MCF 10A (cell line): ENCODE measurements around the gene BRAT1. TPM values are rescaled to one million over a fixed set of nuclear protein-coding genes. Genes with fewer than 3 reads are reported as not detected.
A peak's percentile ranks its signal among the peaks of the same experiment; 100 is the strongest.

ENCODE experiments used
- BruUV-seq: library from RNA; stranded (reverse); fragments of 400-500 nt; replicated peaks from 2 replicates; lab custom pipeline; 2021; lab: Mats Ljungman, UMichigan
- CTCF ChIA-PET: fragments of 300-600 bp; sonication (Branson Sonifier 250); formaldehyde crosslinking; extraction: SDS; loops from one replicate; lab custom pipeline; 2021; ENCODE audit warnings: antibody characterized with exemption, inconsistent platforms; lab: Yijun Ruan, JAX
- POLR2A ChIA-PET: fragments of 300-600, 350-650 bp; sonication (Branson Sonifier 250); formaldehyde crosslinking; extraction: SDS; loops from one replicate; lab custom pipeline; 2020; ENCODE audit warnings: antibody characterized with exemption, inconsistent platforms; lab: Yijun Ruan, JAX
- DNase-seq: peaks from one replicate; pipeline ENCODE4 v3.0.0-alpha.2; 2018; ENCODE audit not compliant: unreplicated experiment
- H3K27ac Mint-ChIP-seq: one replicate; pipeline ENCODE4 v1.8.0; 2022; ENCODE audit warnings: mild to moderate bottlenecking, low read depth, mixed read lengths; ENCODE audit not compliant: unreplicated experiment
- H3K27me3 Mint-ChIP-seq: one replicate; pipeline ENCODE4 v1.8.0; 2022; ENCODE audit warnings: mixed read lengths; ENCODE audit not compliant: insufficient read depth, unreplicated experiment
- H3K36me3 Mint-ChIP-seq: one replicate; pipeline ENCODE4 v1.8.0; 2022; ENCODE audit warnings: mild to moderate bottlenecking, moderate library complexity, mixed read lengths; ENCODE audit not compliant: insufficient read depth, unreplicated experiment
- H3K4me1 Mint-ChIP-seq: one replicate; pipeline ENCODE4 v1.8.0; 2022; ENCODE audit warnings: mixed read lengths; ENCODE audit not compliant: insufficient read depth, unreplicated experiment
- H3K4me3 Mint-ChIP-seq: one replicate; pipeline ENCODE4 v1.8.0; 2022; ENCODE audit warnings: mild to moderate bottlenecking, moderate library complexity, mixed read lengths; ENCODE audit not compliant: unreplicated experiment
- H3K9me3 Mint-ChIP-seq: one replicate; pipeline ENCODE4 v1.8.0; 2022; ENCODE audit warnings: mixed read lengths; ENCODE audit not compliant: unreplicated experiment
- CTCF ChIP-seq: fragments of 200-600 bp; IDR thresholded peaks from one replicate; pipeline ENCODE4 v1.8.0; 2022; ENCODE audit warnings: antibody characterized with exemption, mild to moderate bottlenecking; ENCODE audit not compliant: unreplicated experiment
- intact Hi-C: fragments of 100-400 bp; cut with micrococcal nuclease; formaldehyde crosslinking; loops from 2 replicates; pipeline ENCODE4 v1.14.1; 2022
- total RNA-seq: library from RNA; stranded (reverse); gene quantifications from 2 replicates; pipeline ENCODE4 v1.2.3, GENCODE V29; 2022

BRAT1 gene
- total RNA-seq, 1 experiment from 2014 or later, result 18.0 TPM

GRCh38 chr7:2528481-2529095 is 26.7 kb downstream of the BRAT1 start:
- Mint-ChIP-seq H3K4me1 (peaks cover 23% of the 10 kb centered on the region), H3K36me3 (peaks cover 5% of the 10 kb centered on the region), H3K27me3 (no peaks in the 10 kb centered on the region), H3K27ac (no peak overlapping the region), H3K4me3 (no peak overlapping the region), H3K9me3 (no peaks in the 10 kb centered on the region)
- no TSS peak for BruUV-seq
- no peak for DNase-seq
- ChIA-PET POLR2A (interaction anchor here (0.7 to 1.2 kb wide), 3 partner anchors 24 to 1001 kb away, joined by 4 to 5 read pairs (median 4); no protein-coding TSS in a partner anchor), CTCF (interaction anchor here (0.6 kb wide), 1 partner anchor 42 kb away, joined by 4 read pairs; no protein-coding TSS in a partner anchor)
- intact Hi-C loops, result no loop called here
- TF ChIP-seq CTCF, result no peak

- Mint-ChIP-seq H3K4me3 (no peak overlapping the region), H3K27me3 (no peaks in the 10 kb centered on the region), H3K27ac (no peak overlapping the region), H3K36me3 (peaks cover 5% of the 10 kb centered on the region), H3K4me1 (peaks cover 29% of the 10 kb centered on the region), H3K9me3 (no peaks in the 10 kb centered on the region)
- ChIA-PET POLR2A (interaction anchor here (0.7 to 1.2 kb wide), 3 partner anchors 25 to 1001 kb away, joined by 4 to 5 read pairs (median 4); no protein-coding TSS in a partner anchor), CTCF (interaction anchor here (0.6 kb wide), 1 partner anchor 41 kb away, joined by 4 read pairs; no protein-coding TSS in a partner anchor)
- peak; percentile 69 for DNase-seq
- intact Hi-C loops, result no loop called here
- no peak for TF ChIP-seq CTCF
- BruUV-seq, result no TSS peak
Observed at GRCh38 chr7:2527505-2528467, 27.5 kb downstream of the BRAT1 start.

GRCh38 chr7:2526659-2527504 is 28.4 kb downstream of the BRAT1 start:
- BruUV-seq, result no TSS peak
- no peak overlapping the region for H3K4me3 Mint-ChIP-seq
- CTCF ChIA-PET, result interaction anchor here (0.5 kb wide), 1 partner anchor 144 kb away, joined by 3 read pairs; no protein-coding TSS in a partner anchor
- no peak for TF ChIP-seq CTCF
- POLR2A ChIA-PET, result interaction anchor here (1.1 kb wide), 1 partner anchor 27 kb away, joined by 5 read pairs; no protein-coding TSS in a partner anchor
- intact Hi-C loops, result no loop called here
- no peaks in the 10 kb centered on the region for H3K27me3 Mint-ChIP-seq
- H3K27ac Mint-ChIP-seq, result no peak overlapping the region
- no peaks in the 10 kb centered on the region for H3K9me3 Mint-ChIP-seq
- peaks cover 5% of the 10 kb centered on the region for H3K36me3 Mint-ChIP-seq
- peaks cover 35% of the 10 kb centered on the region for H3K4me1 Mint-ChIP-seq
- no peak for DNase-seq
